Measurements from ENCODE around the gene FCHSD2.
"Not testable (repeated sequence)": the region's sequence is repeated elsewhere in the genome, so short reads cannot be mapped to it uniquely, and the experiment has no call there.

FCHSD2 gene

GRCh38 chr11:72833083-72833733 lies 308.9 kb downstream of the FCHSD2 start:
- no peak for DNase-seq (ENCODE audit: low read depth)

GRCh38 chr11:72832301-72833082 lies 309.6 kb downstream of the FCHSD2 start:
- DNase-seq (ENCODE audit: low read depth) = no peak

- peak; percentile 46 for DNase-seq (ENCODE audit: low read depth)
Measured at GRCh38 chr11:72831521-72832300, 310.4 kb downstream of the FCHSD2 start.

GRCh38 chr11:72829884-72830533 lies 312.1 kb downstream of the FCHSD2 start:
- DNase-seq (ENCODE audit: low read depth) = no peak

- DNase-seq (ENCODE audit: low read depth) = no peak
Measured at GRCh38 chr11:72829178-72829577, 312.9 kb downstream of the FCHSD2 start.

- no peak for DNase-seq (ENCODE audit: low read depth)
Measured at GRCh38 chr11:72828692-72829101, 313.4 kb downstream of the FCHSD2 start.

GRCh38 chr11:72828081-72828567 lies 314.0 kb downstream of the FCHSD2 start:
- DNase-seq (ENCODE audit: low read depth) = no peak

- DNase-seq (ENCODE audit: low read depth) = not testable (repeated sequence)
Measured at GRCh38 chr11:72827656-72828055, 314.5 kb downstream of the FCHSD2 start.

- DNase-seq (ENCODE audit: low read depth) = no peak
Measured at GRCh38 chr11:72826942-72827480, 315.1 kb downstream of the FCHSD2 start.

GRCh38 chr11:72826191-72826941 lies 315.8 kb downstream of the FCHSD2 start:
- DNase-seq (ENCODE audit: low read depth) = no peak

GRCh38 chr11:72825661-72826060 lies 316.5 kb downstream of the FCHSD2 start:
- DNase-seq (ENCODE audit: low read depth) = no peak

GRCh38 chr11:72824811-72825505 lies 317.2 kb downstream of the FCHSD2 start:
- DNase-seq (ENCODE audit: low read depth) = no peak

GRCh38 chr11:72824020-72824419 lies 318.1 kb downstream of the FCHSD2 start:
- DNase-seq (ENCODE audit: low read depth) = no peak

- DNase-seq (ENCODE audit: low read depth) = no peak
Measured at GRCh38 chr11:72823105-72823804, 318.9 kb downstream of the FCHSD2 start.

GRCh38 chr11:72821920-72822799 lies 320.0 kb downstream of the FCHSD2 start:
- peak; percentile 71 for DNase-seq (ENCODE audit: low read depth)

GRCh38 chr11:72821221-72821919 lies 320.7 kb downstream of the FCHSD2 start:
- no peak for DNase-seq (ENCODE audit: low read depth)

- DNase-seq (ENCODE audit: low read depth) = no peak
Measured at GRCh38 chr11:72820439-72821139, 321.5 kb downstream of the FCHSD2 start.
